Nephron progenitor cell (in vitro differentiated cells): Measurements from ENCODE around the gene UCK2.
A peak's percentile ranks its signal among the peaks of the same experiment; 100 is the strongest.

ENCODE experiments used
- DNase-seq: peaks from one replicate; pipeline ENCODE4 v3.0.0; 2021
- H3K27ac Mint-ChIP-seq: 2 replicates; pipeline ENCODE4 v1.8.0; 2021; ENCODE audit warnings: mild to moderate bottlenecking, moderate library complexity, mixed read lengths
- H3K27me3 Mint-ChIP-seq: 2 replicates; pipeline ENCODE4 v1.8.0; 2021; ENCODE audit warnings: mild to moderate bottlenecking, low read depth, mixed read lengths; ENCODE audit not compliant: poor library complexity
- H3K36me3 Mint-ChIP-seq: 2 replicates; pipeline ENCODE4 v1.8.0; 2021; ENCODE audit warnings: low read depth, mixed read lengths
- H3K4me1 Mint-ChIP-seq: 2 replicates; pipeline ENCODE4 v1.8.0; 2021; ENCODE audit warnings: mixed read lengths
- H3K4me3 Mint-ChIP-seq: 2 replicates; pipeline ENCODE4 v1.8.0; 2021; ENCODE audit warnings: mild to moderate bottlenecking, moderate library complexity, mixed read lengths
- H3K9me3 Mint-ChIP-seq: 2 replicates; pipeline ENCODE4 v1.8.0; 2021; ENCODE audit warnings: mild to moderate bottlenecking, moderate library complexity, mixed read lengths
- TF ChIP-seq, protein P1 (sequence below): fragments of 200-600 bp; sonication (generic); IDR thresholded peaks from 2 replicates; pipeline ENCODE4 v1.5.0; 2021; ENCODE audit warnings: antibody characterized with exemption

The UCK2 gene

GRCh38 chr1:165924117-165924516, 96.7 kb downstream of the UCK2 start:
- no peaks in the 10 kb centered on the region for H3K4me1 Mint-ChIP-seq
- no peak overlapping the region for H3K4me3 Mint-ChIP-seq
- H3K36me3 Mint-ChIP-seq: no peaks in the 10 kb centered on the region
- TF ChIP-seq, protein P1, sequence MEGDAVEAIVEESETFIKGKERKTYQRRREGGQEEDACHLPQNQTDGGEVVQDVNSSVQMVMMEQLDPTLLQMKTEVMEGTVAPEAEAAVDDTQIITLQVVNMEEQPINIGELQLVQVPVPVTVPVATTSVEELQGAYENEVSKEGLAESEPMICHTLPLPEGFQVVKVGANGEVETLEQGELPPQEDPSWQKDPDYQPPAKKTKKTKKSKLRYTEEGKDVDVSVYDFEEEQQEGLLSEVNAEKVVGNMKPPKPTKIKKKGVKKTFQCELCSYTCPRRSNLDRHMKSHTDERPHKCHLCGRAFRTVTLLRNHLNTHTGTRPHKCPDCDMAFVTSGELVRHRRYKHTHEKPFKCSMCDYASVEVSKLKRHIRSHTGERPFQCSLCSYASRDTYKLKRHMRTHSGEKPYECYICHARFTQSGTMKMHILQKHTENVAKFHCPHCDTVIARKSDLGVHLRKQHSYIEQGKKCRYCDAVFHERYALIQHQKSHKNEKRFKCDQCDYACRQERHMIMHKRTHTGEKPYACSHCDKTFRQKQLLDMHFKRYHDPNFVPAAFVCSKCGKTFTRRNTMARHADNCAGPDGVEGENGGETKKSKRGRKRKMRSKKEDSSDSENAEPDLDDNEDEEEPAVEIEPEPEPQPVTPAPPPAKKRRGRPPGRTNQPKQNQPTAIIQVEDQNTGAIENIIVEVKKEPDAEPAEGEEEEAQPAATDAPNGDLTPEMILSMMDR: no peak
- DNase-seq: no peak
- H3K27ac Mint-ChIP-seq: no peak overlapping the region
- peaks cover 9% of the 10 kb centered on the region for H3K27me3 Mint-ChIP-seq
- no peaks in the 10 kb centered on the region for H3K9me3 Mint-ChIP-seq

GRCh38 chr1:165925498-165926079, 98.2 kb downstream of the UCK2 start:
- Mint-ChIP-seq H3K36me3 (no peaks in the 10 kb centered on the region), H3K27ac (no peak overlapping the region), H3K27me3 (peaks cover 12% of the 10 kb centered on the region), H3K9me3 (no peaks in the 10 kb centered on the region), H3K4me3 (no peak overlapping the region), H3K4me1 (no peaks in the 10 kb centered on the region)
- DNase-seq: no peak
- TF ChIP-seq, protein P1: no peak

- Mint-ChIP-seq H3K4me3 (no peak overlapping the region), H3K36me3 (no peaks in the 10 kb centered on the region)
- TF ChIP-seq, protein P1: no peak
Measured at GRCh38 chr1:165927169-165927568, 99.8 kb downstream of the UCK2 start.

DNA sequence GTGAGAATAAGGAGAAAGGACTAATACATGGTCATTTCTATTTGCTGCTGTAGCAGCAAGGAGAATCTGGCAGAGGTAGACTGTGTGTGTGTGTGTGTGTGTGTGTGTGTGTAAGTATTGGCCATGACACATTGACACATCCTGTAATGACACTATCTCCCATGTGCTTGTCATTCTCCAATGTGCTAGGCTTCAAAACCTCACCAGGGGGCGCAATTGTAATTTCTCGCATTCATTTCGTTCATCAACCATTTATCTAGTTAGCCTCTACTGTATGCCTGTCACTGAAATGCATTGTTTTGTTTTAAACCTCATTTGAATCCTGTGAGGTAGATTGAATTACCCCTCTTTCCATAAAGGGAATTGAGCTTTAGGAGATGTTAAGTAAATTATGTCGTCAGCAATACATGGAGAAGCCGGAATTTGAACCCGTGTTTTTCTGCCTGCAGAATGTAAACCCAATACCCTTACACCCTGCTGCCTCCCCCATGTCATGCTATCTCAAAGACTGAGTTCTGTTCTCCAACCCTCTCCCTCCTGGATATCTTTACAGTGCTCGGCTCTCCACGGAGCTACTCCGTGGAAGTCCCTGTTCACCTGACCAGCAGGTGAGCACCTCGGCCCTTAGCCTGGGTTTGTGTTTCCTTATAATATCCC, 100.8 kb downstream of the UCK2 start:
- no peaks in the 10 kb centered on the region for H3K4me1 Mint-ChIP-seq
- H3K4me3 Mint-ChIP-seq: no peak overlapping the region
- H3K9me3 Mint-ChIP-seq: no peaks in the 10 kb centered on the region
- no peak overlapping the region for H3K27ac Mint-ChIP-seq
- peak; percentile 53 for DNase-seq
- peaks cover 13% of the 10 kb centered on the region for H3K27me3 Mint-ChIP-seq
- H3K36me3 Mint-ChIP-seq: no peaks in the 10 kb centered on the region
- TF ChIP-seq, protein P1: peak; percentile 45

More at GRCh38 chr1:165927169-165927568, 99.8 kb downstream of the UCK2 start:
- DNase-seq: no peak
- Mint-ChIP-seq H3K27ac (no peak overlapping the region), H3K4me1 (no peaks in the 10 kb centered on the region), H3K27me3 (peaks cover 13% of the 10 kb centered on the region), H3K9me3 (no peaks in the 10 kb centered on the region)

DNA sequence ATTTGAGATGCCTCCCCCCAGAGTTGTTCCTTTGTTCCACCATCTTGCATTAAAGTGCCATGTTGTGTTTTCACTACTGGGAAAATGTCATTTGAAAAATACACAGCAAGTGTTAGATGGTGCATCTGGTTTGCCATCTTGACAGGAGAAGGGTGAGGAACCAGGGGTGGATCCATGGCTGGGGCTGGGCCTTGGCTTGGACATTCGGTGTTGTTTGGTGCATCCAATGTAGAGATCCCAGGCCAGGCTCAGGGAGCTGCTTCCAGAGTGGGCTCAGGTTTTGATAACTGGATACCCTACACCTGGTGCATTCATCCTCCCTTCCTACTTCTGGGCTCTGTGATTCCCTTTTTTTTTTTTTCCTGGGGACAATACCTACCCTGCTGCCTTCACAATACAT, 103.5 kb downstream of the UCK2 start:
- H3K4me3 Mint-ChIP-seq: no peak overlapping the region
- no peak for DNase-seq
- no peaks in the 10 kb centered on the region for H3K36me3 Mint-ChIP-seq
- H3K9me3 Mint-ChIP-seq: no peaks in the 10 kb centered on the region
- TF ChIP-seq, protein P1: no peak
- H3K27me3 Mint-ChIP-seq: peaks cover 8% of the 10 kb centered on the region
- H3K27ac Mint-ChIP-seq: no peak overlapping the region
- H3K4me1 Mint-ChIP-seq: no peaks in the 10 kb centered on the region
